Naive thymus-derived CD4-positive, alpha-beta T cell (primary cell): Measurements from ENCODE around the gene NUP35. TPM values are rescaled to one million over a fixed set of nuclear protein-coding genes. Genes with fewer than 3 reads are reported as not detected.

Experiments used
- ATAC-seq: fragments of 150-1000 bp; cut with Tn5 transposase; 2 replicates; pipeline ENCODE4 v1.10.0; 2021; ENCODE audit warnings: mild to moderate bottlenecking, moderate library complexity
- CTCF ChIA-PET: fragments of 350-600 bp; sonication (Branson Sonifier 250); formaldehyde crosslinking; loops from one replicate; lab custom pipeline; 2021; ENCODE audit warnings: antibody characterized with exemption; lab: Charles Lee
- POLR2A ChIA-PET: fragments of 350-600 bp; sonication (Branson Sonifier 250); formaldehyde crosslinking; loops from one replicate; lab custom pipeline; 2021; ENCODE audit warnings: antibody characterized with exemption, inconsistent platforms; lab: Charles Lee
- DNase-seq, 9 donors: peaks; one replicate each; pipeline versions ENCODE4 v3.0.0 to v3.0.0-alpha.2; 2020 to 2022; ENCODE audit warnings: mixed read lengths in 1 of 9
- H3K27ac ChIP-seq: one replicate; pipeline ENCODE4 v1.7.0; 2013; ENCODE audit warnings: mild to moderate bottlenecking, low read depth, low read length, moderate library complexity
- H3K27me3 ChIP-seq, 2 donors: one replicate each; pipeline ENCODE4 v1.7.0; 2013; ENCODE audit warnings: low read length in 2 of 2, mild to moderate bottlenecking in 2 of 2, moderate library complexity in 2 of 2; ENCODE audit not compliant: control insufficient read depth in 2 of 2, insufficient read depth in 2 of 2
- H3K36me3 ChIP-seq, 3 experiments: 1 replicate in 2 of 3; 2 replicates in 1 of 3; pipeline ENCODE4 v1.7.0; 2013; ENCODE audit warnings: low read length in 3 of 3, mild to moderate bottlenecking in 3 of 3, moderate library complexity in 1 of 3; ENCODE audit not compliant: insufficient read depth in 3 of 3, control insufficient read depth in 2 of 3
- H3K4me1 ChIP-seq, 2 donors: one replicate each; pipeline ENCODE4 v1.7.0; 2013; ENCODE audit warnings: low read length in 2 of 2, mild to moderate bottlenecking in 2 of 2, moderate library complexity in 1 of 2; ENCODE audit not compliant: control insufficient read depth in 2 of 2, insufficient read depth in 2 of 2
- H3K4me3 ChIP-seq: 2 replicates; pipeline ENCODE4 v1.7.0; 2013; ENCODE audit warnings: mild to moderate bottlenecking, low read length
- H3K9me3 ChIP-seq, 3 experiments: 1 replicate in 2 of 3; 2 replicates in 1 of 3; pipeline ENCODE4 v1.7.0; 2013; ENCODE audit warnings: low read length in 3 of 3; ENCODE audit not compliant: control insufficient read depth in 2 of 3
- H3K27ac Mint-ChIP-seq, 9 donors: one replicate each; pipeline ENCODE4 v1.8.0; 2020 to 2022; ENCODE audit warnings: mixed read lengths in 9 of 9, mild to moderate bottlenecking in 8 of 9, moderate library complexity in 5 of 9, inconsistent platforms in 2 of 9
- H3K27me3 Mint-ChIP-seq, 5 donors: one replicate each; pipeline ENCODE4 v1.8.0; 2021 to 2022; ENCODE audit warnings: mixed read lengths in 5 of 5, mild to moderate bottlenecking in 1 of 5
- H3K36me3 Mint-ChIP-seq, 5 donors: one replicate each; pipeline ENCODE4 v1.8.0; 2020 to 2022; ENCODE audit warnings: mixed read lengths in 5 of 5, mild to moderate bottlenecking in 3 of 5, inconsistent platforms in 1 of 5
- H3K4me1 Mint-ChIP-seq, 7 donors: one replicate each; pipeline ENCODE4 v1.8.0; 2020 to 2022; ENCODE audit warnings: mixed read lengths in 7 of 7, mild to moderate bottlenecking in 3 of 7, inconsistent platforms in 1 of 7
- H3K4me3 Mint-ChIP-seq, 10 donors: one replicate each; pipeline ENCODE4 v1.8.0; 2020 to 2022; ENCODE audit warnings: mild to moderate bottlenecking in 10 of 10, mixed read lengths in 10 of 10, moderate library complexity in 6 of 10, inconsistent platforms in 2 of 10
- H3K9me3 Mint-ChIP-seq, 11 donors: one replicate each; pipeline ENCODE4 v1.8.0; 2020 to 2022; ENCODE audit warnings: mixed read lengths in 11 of 11, mild to moderate bottlenecking in 4 of 11, inconsistent platforms in 1 of 11, moderate library complexity in 1 of 11
- intact Hi-C, 2 donors: fragments of 100-400 bp; cut with micrococcal nuclease; formaldehyde crosslinking; loops; one replicate each; pipeline ENCODE4 v1.15.1; 2023
- polyA plus RNA-seq, 2 donors: library from polyadenylated mRNA; unstranded; fragments of 300-500 nt; fragmentation: Illumina TruSeq; gene quantifications; one replicate each; pipeline ENCODE4 v1.2.3, GENCODE V29; 2021
- total RNA-seq, 6 experiments: library from RNA in 5 of 6; stranded (reverse) in 5 of 6; gene quantifications; 1 replicate in 5 of 6; 2 replicates in 1 of 6; pipeline ENCODE4 v1.2.3 and lab custom pipeline; 2021 to 2026

NUP35 gene
- total and polyA plus RNA-seq, 7 experiments from 2014 or later = 5.2 to 25.3 (median 15.9) TPM

DNA sequence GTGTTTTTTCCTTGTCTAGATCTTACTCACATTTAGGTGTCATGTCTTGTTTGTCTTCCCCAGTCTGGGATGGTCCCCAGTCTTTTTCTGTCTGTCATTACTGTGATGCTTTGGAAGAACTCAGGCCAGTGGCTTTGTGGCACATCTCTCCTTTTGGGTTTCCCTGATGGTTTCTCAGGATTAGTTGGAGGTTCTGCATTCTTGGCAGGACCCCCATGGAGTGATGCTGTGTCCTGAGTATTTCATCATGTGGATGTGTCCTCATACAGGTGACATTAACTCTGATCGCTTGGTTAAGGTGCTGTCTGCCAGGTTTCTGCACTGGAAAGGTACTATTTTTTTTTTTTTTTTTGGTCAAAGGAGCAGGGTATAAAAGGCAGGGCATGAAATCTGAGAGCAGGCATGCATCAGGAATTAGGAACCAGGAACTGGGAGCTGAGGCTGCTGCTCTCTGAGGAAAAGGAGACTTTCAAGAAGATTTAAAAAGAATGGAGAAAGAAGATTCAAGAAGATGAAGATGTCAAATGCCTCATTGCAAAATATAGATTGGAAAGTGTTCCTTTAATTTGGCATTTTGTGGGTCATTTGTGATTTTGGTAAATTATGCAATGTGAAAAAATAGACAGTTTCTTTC, 85.3 kb downstream of the NUP35 start:
- Mint-ChIP-seq H3K4me3 (no peak overlapping the region), H3K27ac (no peak overlapping the region), H3K27me3 (no peaks in the 10 kb centered on the region), H3K9me3 (peaks cover 0 to 16% (median 5%) of the 10 kb centered on the region in 11 donors), H3K4me1 (peaks cover 0 to 17% (median 0%) of the 10 kb centered on the region in 7 donors), H3K36me3 (peaks cover 17 to 57% (median 26%) of the 10 kb centered on the region in 5 donors)
- H3K9me3 ChIP-seq = no peaks in the 10 kb centered on the region
- CTCF ChIA-PET = interaction anchor here (0.6 kb wide), 1 partner anchor 16 kb away, joined by 3 read pairs; no protein-coding TSS in a partner anchor
- H3K36me3 ChIP-seq = no peaks in the 10 kb centered on the region
- no peaks in the 10 kb centered on the region for H3K4me1 ChIP-seq
- intact Hi-C loops = no loop called here
- no peak overlapping the region for H3K27ac ChIP-seq
- H3K27me3 ChIP-seq = no peaks in the 10 kb centered on the region
- ATAC-seq (no peak), DNase-seq (no peak)
- no peak overlapping the region for H3K4me3 ChIP-seq
- POLR2A ChIA-PET = no interaction called here

Other genes starting within 250 kb of the NUP35 start
- 1 to 10 TPM; 2.4 to 4.1 (median 2.7) TPM for gene NCKAP1, start 86.0 kb upstream of the NUP35 start, total RNA-seq
- under 1 TPM; 0.31 to 0.57 TPM for gene NCKAP1, start 86.0 kb upstream of the NUP35 start, polyA plus RNA-seq
- 1 to 10 TPM in 4 of 5 experiments, under 1 TPM in 1; 0.92 to 3.3 (median 1.2) TPM for gene DUSP19, start 45.7 kb upstream of the NUP35 start, total RNA-seq
- gene DUSP19, start 45.7 kb upstream of the NUP35 start, polyA plus RNA-seq = under 1 TPM; 0.66 to 0.99 TPM